Thoracic aorta (tissue), 2 donors: Measurements from ENCODE around the gene PHF5A. TPM values are rescaled to one million over a fixed set of nuclear protein-coding genes. Genes with fewer than 3 reads are reported as not detected.
A peak's percentile ranks its signal among the peaks of the same experiment; 100 is the strongest.

Source experiments
- ATAC-seq: fragments of 150-250 bp; one replicate; pipeline ENCODE4 v1.8.0; 2017; ENCODE audit warnings: low read depth; ENCODE audit not compliant: insufficient number of reproducible peaks, low FRiP score
- DNase-seq: peaks from one replicate; pipeline ENCODE4 v3.0.0-alpha.2; 2020; ENCODE audit warnings: low spot score
- H3K27ac ChIP-seq, 2 donors: fragments of 200-600 bp; sonication (generic); 1 replicate in 1 of 2; 2 replicates in 1 of 2; pipeline ENCODE4 v1.5.1; 2016; ENCODE audit warnings: mild to moderate bottlenecking in 2 of 2, moderate library complexity in 2 of 2
- H3K27me3 ChIP-seq: fragments of 200-600 bp; sonication (generic); replicated peaks from 2 replicates; pipeline ENCODE4 v1.6.0; 2016; ENCODE audit warnings: mild to moderate bottlenecking; ENCODE audit not compliant: insufficient read depth
- H3K36me3 ChIP-seq: fragments of 200-600 bp; sonication (generic); one replicate; pipeline ENCODE4 v1.5.1; 2016
- H3K4me1 ChIP-seq, 2 donors: fragments of 200-600 bp; sonication (generic); 1 replicate in 1 of 2; 2 replicates in 1 of 2; pipeline versions ENCODE4 v1.5.1 to v1.6.0; 2016; ENCODE audit warnings: low read depth in 2 of 2, mild to moderate bottlenecking in 1 of 2; ENCODE audit not compliant: control insufficient read depth in 1 of 2
- H3K4me3 ChIP-seq: fragments of 200-600 bp; sonication (generic); 2 replicates; pipeline ENCODE4 v1.5.1; 2016; ENCODE audit warnings: mild to moderate bottlenecking
- H3K9me3 ChIP-seq: fragments of 200-600 bp; sonication (generic); 2 replicates; pipeline ENCODE4 v1.5.1; 2016
- CTCF ChIP-seq: fragments of 200-600 bp; sonication (generic); IDR thresholded peaks from one replicate; pipeline ENCODE4 v1.5.1; 2019; ENCODE audit warnings: antibody characterized with exemption
- total RNA-seq, 2 donors: library from RNA; depleted of rRNA; stranded (reverse); fragments of >200 nt; gene quantifications; one replicate each; pipeline versions ENCODE4 v1.1.0 to v1.2.3, GENCODE V29; 2016

PHF5A gene
- total RNA-seq, 2 donors from 2014 or later = 13.8 to 28.7 TPM

- Histone ChIP-seq H3K9me3 (no peaks in the 10 kb centered on the region), H3K36me3 (no peaks in the 10 kb centered on the region), H3K27me3 (no peaks in the 10 kb centered on the region), H3K4me1 (peaks cover 11 to 61% of the 10 kb centered on the region in 2 donors), H3K4me3 (no peak overlapping the region), H3K27ac (peak overlapping the region in 1 of 2 donors; percentile 26)
- no peak for DNase-seq
- ATAC-seq = no peak
- no peak for TF ChIP-seq CTCF
Observed at GRCh38 chr22:41487037-41487935, 18.8 kb upstream of the PHF5A start.

GRCh38 chr22:41485033-41485432 is 16.5 kb upstream of the PHF5A start:
- Histone ChIP-seq H3K27ac (peak overlapping the region; percentile 12 to 23), H3K4me1 (peaks cover 27 to 66% of the 10 kb centered on the region in 2 donors), H3K36me3 (no peaks in the 10 kb centered on the region), H3K9me3 (no peaks in the 10 kb centered on the region), H3K4me3 (no peak overlapping the region), H3K27me3 (no peaks in the 10 kb centered on the region)
- TF ChIP-seq CTCF = no peak
- no peak for ATAC-seq
- DNase-seq = no peak

- ATAC-seq (no peak), DNase-seq (no peak)
- H3K27me3 ChIP-seq = no peaks in the 10 kb centered on the region
- H3K9me3 ChIP-seq = no peaks in the 10 kb centered on the region
- no peaks in the 10 kb centered on the region for H3K36me3 ChIP-seq
- no peak overlapping the region for H3K4me3 ChIP-seq
- H3K27ac ChIP-seq = peak overlapping the region; percentile 84 to 93
- H3K4me1 ChIP-seq = peaks cover 35 to 67% of the 10 kb centered on the region in 2 donors
- TF ChIP-seq CTCF = no peak
Observed at GRCh38 chr22:41482319-41482935, 13.9 kb upstream of the PHF5A start.

GRCh38 chr22:41481925-41482318 is 13.4 kb upstream of the PHF5A start:
- H3K4me1 ChIP-seq = peaks cover 35 to 62% of the 10 kb centered on the region in 2 donors
- no peak for TF ChIP-seq CTCF
- no peaks in the 10 kb centered on the region for H3K27me3 ChIP-seq
- DNase-seq (no peak), ATAC-seq (no peak)
- no peak overlapping the region for H3K4me3 ChIP-seq
- H3K36me3 ChIP-seq = no peaks in the 10 kb centered on the region
- no peaks in the 10 kb centered on the region for H3K9me3 ChIP-seq
- peak overlapping the region; percentile 84 to 93 for H3K27ac ChIP-seq

- Histone ChIP-seq H3K36me3 (no peaks in the 10 kb centered on the region), H3K27me3 (no peaks in the 10 kb centered on the region), H3K27ac (peak overlapping the region; percentile 77 to 93), H3K9me3 (no peaks in the 10 kb centered on the region), H3K4me3 (peak overlapping the region; percentile 27), H3K4me1 (peaks cover 35 to 58% of the 10 kb centered on the region in 2 donors)
- no peak for TF ChIP-seq CTCF
- DNase-seq (peak; percentile 25), ATAC-seq (peak; percentile 37)
Observed at GRCh38 chr22:41481131-41481830, 12.8 kb upstream of the PHF5A start.
